HCT116 (cell line): ENCODE data around the gene MED16. TPM values are rescaled to one million over a fixed set of nuclear protein-coding genes. Genes with fewer than 3 reads are reported as not detected.

Experiments
- ATAC-seq: fragments of 200-7000 bp; cut with Tn5 transposase; 2 replicates; pipeline ENCODE4 v1.9.1; 2020; ENCODE audit warnings: mild to moderate bottlenecking, moderate library complexity
- BruUV-seq: library from RNA; stranded (reverse); fragments of 400-500 nt; replicated peaks from 2 replicates; lab custom pipeline; 2021; lab: Mats Ljungman, UMichigan
- CTCF ChIA-PET: fragments of 300-600 bp; sonication (Branson Sonifier 250); formaldehyde crosslinking; loops from one replicate; lab custom pipeline; 2021; ENCODE audit warnings: antibody characterized with exemption; lab: Charles Lee
- POLR2A ChIA-PET: fragments of 300-600, 350-600 bp; sonication (Branson Sonifier 250); formaldehyde crosslinking; loops from one replicate; lab custom pipeline; 2021; ENCODE audit warnings: antibody characterized with exemption; lab: Charles Lee
- RAD21 ChIA-PET, 2 experiments: fragments of 300-600 bp; sonication (Branson Sonifier 250); formaldehyde crosslinking; loops; one replicate each; lab custom pipeline; 2023; ENCODE audit warnings: low total read pairs in 2 of 2; ENCODE audit not compliant: uncharacterized antibody in 2 of 2, unreplicated experiment in 2 of 2, low non-redundant PET in 1 of 2; lab: Charles Lee
- DNase-seq: peaks from one replicate; pipeline ENCODE4 v3.0.0-alpha.2; 2010; ENCODE audit warnings: low read depth, low spot score
- H2AFZ ChIP-seq: fragments of 200-600 bp; shearing (Covaris generic), sonication (generic); 2 replicates; pipeline ENCODE4 v1.6.1; 2017; ENCODE audit warnings: low read depth, mixed run types, mixed read lengths, antibody characterized with exemption, low read length; ENCODE audit not compliant: poor library complexity, severe bottlenecking
- H3K27ac ChIP-seq: 2 replicates; pipeline ENCODE4 v1.5.1; 2012; ENCODE audit warnings: low read depth, low read length
- H3K27me3 ChIP-seq: fragments of 200-600 bp; sonication (generic); 2 replicates; pipeline ENCODE4 v1.6.1; 2016; ENCODE audit warnings: mixed run types, low read length, mixed read lengths; ENCODE audit not compliant: insufficient read depth
- H3K36me3 ChIP-seq, 2 experiments: fragments of 200-500 bp in 1 of 2; fragments of 200-600 bp in 1 of 2; sonication (Bioruptor generic) in 1 of 2; sonication (generic) in 1 of 2; 2 replicates each; pipeline versions ENCODE4 v1.5.1 to v1.6.1; 2014 to 2016; ENCODE audit warnings: low read length in 2 of 2, inconsistent platforms in 1 of 2, mixed read lengths in 1 of 2, mixed run types in 1 of 2; ENCODE audit not compliant: insufficient read depth in 2 of 2, control insufficient read depth in 1 of 2
- H3K4me1 ChIP-seq, 2 experiments: fragments of 200-600 bp in 1 of 2; sonication (generic) in 1 of 2; 2 replicates each; pipeline versions ENCODE4 v1.5.1 to v1.6.1; 2012 to 2017; ENCODE audit warnings: low read length in 2 of 2, inconsistent platforms in 1 of 2, mild to moderate bottlenecking in 1 of 2, mixed read lengths in 1 of 2, mixed run types in 1 of 2, moderate library complexity in 1 of 2; ENCODE audit not compliant: insufficient read depth in 2 of 2, control insufficient read depth in 1 of 2
- H3K4me2 ChIP-seq: fragments of 200-600 bp; sonication (generic); 2 replicates; pipeline ENCODE4 v1.6.1; 2017; ENCODE audit warnings: mixed run types, low read length, mixed read lengths
- H3K4me3 ChIP-seq, 2 experiments: fragments of 200-600 bp in 1 of 2; sonication (generic) in 1 of 2; replicated peaks in 1 of 2; 2 replicates each; pipeline ENCODE4 v1.5.1; 2011 to 2016; ENCODE audit warnings: low read length in 2 of 2, control low read depth in 1 of 2, low read depth in 1 of 2, mild to moderate bottlenecking in 1 of 2, mixed read lengths in 1 of 2, mixed run types in 1 of 2
- H3K79me2 ChIP-seq: fragments of 200-600 bp; sonication (generic); 2 replicates; pipeline ENCODE4 v1.6.1; 2017; ENCODE audit warnings: mild to moderate bottlenecking, mixed run types, low read length, moderate library complexity, mixed read lengths; ENCODE audit not compliant: insufficient read depth
- H3K9ac ChIP-seq: fragments of 200-600 bp; sonication (generic); 2 replicates; pipeline ENCODE4 v1.6.1; 2016; ENCODE audit warnings: low read length, mixed read lengths
- H3K9me2 ChIP-seq: fragments of 200-600 bp; sonication (generic), shearing (Covaris generic); 2 replicates; pipeline ENCODE4 v1.6.1; 2017; ENCODE audit warnings: mixed run types, mild to moderate bottlenecking, moderate library complexity; ENCODE audit not compliant: insufficient read depth
- H3K9me3 ChIP-seq, 2 experiments: fragments of 200-500 bp in 1 of 2; fragments of 200-600 bp in 1 of 2; sonication (Bioruptor generic) in 1 of 2; sonication (generic) in 1 of 2; 2 replicates each; pipeline ENCODE4 v1.6.1; 2014 to 2017; ENCODE audit warnings: low read length in 2 of 2, mixed read lengths in 2 of 2, inconsistent platforms in 1 of 2, low read depth in 1 of 2, mild to moderate bottlenecking in 1 of 2, mixed run types in 1 of 2, moderate library complexity in 1 of 2; ENCODE audit not compliant: control insufficient read depth in 1 of 2, insufficient read depth in 1 of 2
- H4K20me1 ChIP-seq: fragments of 200-600 bp; sonication (generic), shearing (Covaris generic); 2 replicates; pipeline ENCODE4 v1.6.1; 2017; ENCODE audit warnings: mixed run types, mild to moderate bottlenecking, moderate library complexity; ENCODE audit not compliant: insufficient read depth
- ATF3 ChIP-seq: IDR thresholded peaks from 2 replicates; pipeline ENCODE4 v1.6.1; 2012
- CEBPB ChIP-seq: IDR thresholded peaks from 2 replicates; pipeline ENCODE4 v1.6.1; 2012; ENCODE audit warnings: low read depth
- CTCF ChIP-seq, 3 experiments: fragments of 200-600 bp in 1 of 3; sonication (generic) in 1 of 3; IDR thresholded peaks in 2 of 3; conservative IDR thresholded peaks in 1 of 3; 2 replicates each; pipeline ENCODE4 v1.5.1; 2012 to 2017; ENCODE audit warnings: low read depth in 2 of 3, low read length in 2 of 3, antibody characterized with exemption in 1 of 3, borderline replicate concordance in 1 of 3, control low read depth in 1 of 3, mild to moderate bottlenecking in 1 of 3, mixed read lengths in 1 of 3, mixed run types in 1 of 3, moderate library complexity in 1 of 3; ENCODE audit not compliant: insufficient read depth in 1 of 3
- EGR1 ChIP-seq: IDR thresholded peaks from 2 replicates; pipeline ENCODE4 v1.6.1; 2012; ENCODE audit warnings: low read depth
- ELF1 ChIP-seq: IDR thresholded peaks from 2 replicates; pipeline ENCODE4 v1.6.1; 2012; ENCODE audit warnings: low read depth, borderline replicate concordance
- EZH2 ChIP-seq: fragments of 200-600 bp; sonication (generic); IDR thresholded peaks from 2 replicates; pipeline ENCODE4 v1.6.1; 2017; ENCODE audit warnings: antibody characterized with exemption, mixed run types
- FOSL1 ChIP-seq: IDR thresholded peaks from 2 replicates; pipeline ENCODE4 v1.6.1; 2012; ENCODE audit warnings: low read depth
- MAX ChIP-seq: IDR thresholded peaks from 2 replicates; pipeline ENCODE4 v1.6.1; 2012
- POLR2A ChIP-seq: IDR thresholded peaks from 2 replicates; pipeline ENCODE4 v1.7.0; 2011; ENCODE audit warnings: borderline replicate concordance; ENCODE audit not compliant: insufficient read depth, insufficient read length; ENCODE audit errors: extremely low read depth
- POLR2AphosphoS5 ChIP-seq: IDR thresholded peaks from 2 replicates; pipeline ENCODE4 v1.6.1; 2011; ENCODE audit warnings: mild to moderate bottlenecking, low read depth, low read length, moderate library complexity
- RAD21 ChIP-seq: IDR thresholded peaks from 2 replicates; pipeline ENCODE4 v1.6.1; 2012; ENCODE audit warnings: low read depth, mild to moderate bottlenecking
- REST ChIP-seq: IDR thresholded peaks from 2 replicates; pipeline ENCODE4 v1.6.1; 2012; ENCODE audit warnings: low read depth
- SIN3A ChIP-seq: IDR thresholded peaks from 2 replicates; pipeline ENCODE4 v1.6.1; 2012; ENCODE audit warnings: low read depth
- SP1 ChIP-seq: IDR thresholded peaks from 2 replicates; pipeline ENCODE4 v1.6.1; 2012; ENCODE audit warnings: low read depth
- TCF7L2 ChIP-seq: IDR thresholded peaks from 2 replicates; pipeline ENCODE4 v1.7.0; 2011; ENCODE audit warnings: borderline replicate concordance, inconsistent platforms; ENCODE audit not compliant: insufficient read depth, insufficient read length; ENCODE audit errors: extremely low read depth
- ZBTB33 ChIP-seq: IDR thresholded peaks from 2 replicates; pipeline ENCODE4 v1.6.1; 2011; ENCODE audit warnings: mild to moderate bottlenecking, low read length, moderate library complexity; ENCODE audit not compliant: insufficient replicate concordance; ENCODE audit errors: extremely low read depth
- ZNF274 ChIP-seq: fragments of 200-500 bp; sonication (Bioruptor generic); IDR thresholded peaks from 2 replicates; pipeline ENCODE4 v1.6.1; 2014; ENCODE audit warnings: mild to moderate bottlenecking, low read depth, low read length, inconsistent platforms
- intact Hi-C: fragments of 100-400 bp; cut with micrococcal nuclease; formaldehyde crosslinking; loops from 2 replicates; pipeline ENCODE4 v1.10.0; 2022
- total RNA-seq: library from RNA; stranded (reverse); gene quantifications from one replicate; pipeline ENCODE4 v1.2.1, GENCODE V29; 2021; ENCODE audit not compliant: unreplicated experiment

MED16 gene
- total RNA-seq, 1 experiment from 2014 or later, result 73.6 TPM

GRCh38 chr19:896999-897398 is 4.0 kb upstream of the MED16 start (continued):
- TF ChIP-seq CTCF (IDR thresholded peaks at IDR 0.05 in 2 of 3, conservative IDR thresholded peaks at IDR 0.05 in 1 of 3; ENCODE audit: borderline replicate concordance in 1 of 3, insufficient read depth in 1 of 3, low read depth in 2 of 3, low read length in 2 of 3) (no peak), TCF7L2 (no peak), SP1 (no peak), FOSL1 (no peak), SIN3A (no peak), ATF3 (no peak), POLR2A (no peak), MAX (no peak), ZNF274 (no peak), RAD21 (no peak), EZH2 (no peak), POLR2AphosphoS5 (no peak), EGR1 (no peak)
- TF ChIP-seq, all 23 proteins: peak for 0

GRCh38 chr19:896434-896833 is 3.4 kb upstream of the MED16 start:
- Histone ChIP-seq H4K20me1 (no peaks in the 10 kb centered on the region), H2AFZ (no peak overlapping the region), H3K4me3 (no peak overlapping the region), H3K4me2 (no peak overlapping the region), H3K9me2 (no peaks in the 10 kb centered on the region), H3K4me1 (peaks cover 6 to 28% of the 10 kb centered on the region in 2 experiments; a peak in 3 of 4 replicates), H3K36me3 (peaks cover 6 to 7% of the 10 kb centered on the region in 2 experiments; a peak in 3 of 4 replicates), H3K79me2 (peaks cover 7% of the 10 kb centered on the region; the same call in 1 of the 2 replicates), H3K27me3 (no peaks in the 10 kb centered on the region), H3K9ac (no peak overlapping the region), H3K27ac (no peak overlapping the region), H3K9me3 (no peaks in the 10 kb centered on the region)
- ATAC-seq (no peak), DNase-seq (no peak)
- CTCF ChIA-PET, result no interaction called here
- no peak for TF ChIP-seq CEBPB
- TF ChIP-seq MAX, result no peak
- TF ChIP-seq ZBTB33, result no peak
- TF ChIP-seq ELF1, result no peak
- TF ChIP-seq ATF3, result no peak
- TF ChIP-seq REST, result no peak
- no peak for TF ChIP-seq FOSL1
- POLR2A ChIA-PET, result no interaction called here
- RAD21 ChIA-PET, result no interaction called here
- BruUV-seq, result no TSS peak
- intact Hi-C loops, result no loop called here
